ENCODE measurements around the gene CEP295NL. TPM values are rescaled to one million over a fixed set of nuclear protein-coding genes. Genes with fewer than 3 reads are reported as not detected.

CEP295NL gene
- total and polyA plus RNA-seq, 2 of the 8 experiments (the other 6 are each of a cell fraction or from before 2014, with no cell fraction given) = 0.06 to 2.0 TPM

DNA sequence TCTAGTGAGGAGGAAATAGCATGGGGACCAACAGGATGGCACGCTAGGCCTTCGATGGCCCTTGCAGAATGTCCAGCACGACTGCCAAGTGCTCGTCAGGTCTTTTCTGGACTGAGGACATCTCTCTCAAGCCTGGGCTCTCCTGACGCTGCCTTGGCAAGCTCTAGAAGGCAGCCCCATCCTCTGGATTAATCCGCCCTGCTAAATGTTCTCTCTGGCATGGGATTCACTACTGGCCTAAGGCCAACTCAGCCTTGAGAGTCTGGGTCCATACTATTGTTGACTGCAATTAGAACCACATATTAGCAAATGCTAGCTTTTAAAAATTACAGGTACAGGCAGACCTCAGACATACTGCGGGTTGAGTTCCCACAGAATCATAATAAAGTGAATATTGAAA lies 2.5 kb upstream of the CEP295NL start:
- DNase-seq (ENCODE audit: low read depth in 1 of 2, low spot score in 2 of 2) (no peak), FAIRE-seq (no peak)
- Histone ChIP-seq H3K4me1 (replicated peaks in 1 of 4; ENCODE audit: control insufficient read depth in 3 of 4, insufficient read depth in 4 of 4, low read length in 3 of 4) (peaks cover 4 to 13% (median 5%) of the 10 kb centered on the region in 4 experiments; a peak in 6 of 7 replicates), H3K4me2 (ENCODE audit: insufficient read depth in 1 of 2, low read depth in 2 of 2, low read length in 2 of 2) (no peak overlapping the region), H3K79me2 (ENCODE audit: control insufficient read depth in 1 of 2, insufficient read depth in 2 of 2, low read length in 2 of 2) (peaks cover 0 to 27% of the 10 kb centered on the region in 2 experiments; a peak in 2 of 4 replicates), H3K23ac (ENCODE audit: insufficient read length) (no peak overlapping the region), H3K36me3 (ENCODE audit: control insufficient read depth in 2 of 4, insufficient read depth in 4 of 4, low read length in 3 of 4) (peaks cover 0 to 3% (median 1%) of the 10 kb centered on the region in 4 experiments; a peak in 3 of 8 replicates), H3K14ac (ENCODE audit: insufficient read length) (no peak overlapping the region), H4K20me1 (replicated peaks in 1 of 2; ENCODE audit: control insufficient read depth in 1 of 2, insufficient read depth in 2 of 2, low read length in 2 of 2) (peaks cover 8 to 14% of the 10 kb centered on the region in 2 experiments), H2AK5ac (ENCODE audit: low read depth, low read length) (no peak overlapping the region), H4K5ac (ENCODE audit: insufficient read length, low read depth, low read length) (no peak overlapping the region), H3K9me3 (ENCODE audit: insufficient read depth in 2 of 2, low read depth in 1 of 2, low read length in 1 of 2) (no peaks in the 10 kb centered on the region), H2BK120ac (replicated peaks; ENCODE audit: low read depth, low read length) (no peak overlapping the region), H3K4me3 (ENCODE audit: extremely low read depth in 1 of 4, insufficient read depth in 2 of 4, low read depth in 3 of 4, low read length in 4 of 4) (no peak overlapping the region), H3K79me1 (ENCODE audit: low read depth, low read length) (peaks cover 9% of the 10 kb centered on the region), H2BK20ac (ENCODE audit: low read length) (no peak overlapping the region), H3K56ac (replicated peaks; ENCODE audit: insufficient read length, low read depth, low read length) (no peak overlapping the region), H2BK15ac (ENCODE audit: low read length) (no peak overlapping the region), H3K27me3 (replicated peaks in 1 of 4; ENCODE audit: control insufficient read depth in 3 of 4, extremely low read depth in 1 of 4, insufficient read depth in 3 of 4, low read length in 3 of 4) (no peaks in the 10 kb centered on the region; a peak in 1 of 7 replicates), H4K91ac (replicated peaks; ENCODE audit: insufficient read length, low read length) (no peak overlapping the region), H4K8ac (ENCODE audit: extremely low read depth, insufficient read depth, low read length) (no peak overlapping the region), H3K23me2 (ENCODE audit: low read depth, low read length) (no peaks in the 10 kb centered on the region), H2BK5ac (ENCODE audit: low read depth, low read length) (no peak overlapping the region), H3K27ac (ENCODE audit: low read depth, low read length) (no peak overlapping the region), H3K18ac (ENCODE audit: extremely low read depth, low read length) (no peak overlapping the region), H3K4ac (replicated peaks; ENCODE audit: insufficient read length, low read depth, low read length) (no peak overlapping the region), H2BK12ac (ENCODE audit: low read depth, low read length) (no peak overlapping the region), H3K9ac (replicated peaks in 1 of 4; ENCODE audit: extremely low read depth in 1 of 4, low read depth in 3 of 4, low read length in 3 of 4) (no peak overlapping the region), H2AFZ (ENCODE audit: low read length) (no peak overlapping the region)
- POLR2A ChIA-PET (ENCODE audit: partially characterized antibody) = no interaction called here
- TF ChIP-seq JUND (IDR thresholded peaks at IDR 0.05; ENCODE audit: low read length) = no peak
- TF ChIP-seq CREB1 (IDR thresholded peaks at IDR 0.05) = no peak
- no peak for TF ChIP-seq HDAC2 (IDR thresholded peaks at IDR 0.05; ENCODE audit: borderline replicate concordance in 1 of 2, low read depth in 2 of 2, low read length in 2 of 2)
- no peak for TF ChIP-seq BRCA1 (IDR thresholded peaks at IDR 0.05; ENCODE audit: low read depth, low read length)
- TF ChIP-seq KDM1A (IDR thresholded peaks at IDR 0.05; ENCODE audit: borderline replicate concordance, low read length) = no peak
- TF ChIP-seq BCL11A (IDR thresholded peaks at IDR 0.05; ENCODE audit: low read depth in 2 of 2, low read length in 2 of 2) = no peak
- CTCF ChIA-PET (ENCODE audit: partially characterized antibody) = interaction anchor here (0.7 to 3.5 kb wide), 3 partner anchors 9 to 646 kb away, joined by 3 to 20 read pairs (median 6); no protein-coding TSS in a partner anchor
- 94% methylated on average over 7 of the region's 7 CpGs; no CpG with 5 or more reads in 1 of the 2 experiments for WGBS, 2 experiments (ENCODE audit: extremely low coverage in 1 of 2, insufficient coverage in 1 of 2, insufficient read length in 1 of 2, insufficient replicate concordance in 2 of 2, low coverage in 1 of 2, low lambda C conversion rate in 2 of 2, missing lambda C conversion rate in 1 of 2)

Data from H1 (cell line).